ENCODE data around the gene NUDT8.

GRCh38 chr11:67668192-67668551 is 38.4 kb upstream of the NUDT8 start:
- TF ChIP-seq, protein P1, sequence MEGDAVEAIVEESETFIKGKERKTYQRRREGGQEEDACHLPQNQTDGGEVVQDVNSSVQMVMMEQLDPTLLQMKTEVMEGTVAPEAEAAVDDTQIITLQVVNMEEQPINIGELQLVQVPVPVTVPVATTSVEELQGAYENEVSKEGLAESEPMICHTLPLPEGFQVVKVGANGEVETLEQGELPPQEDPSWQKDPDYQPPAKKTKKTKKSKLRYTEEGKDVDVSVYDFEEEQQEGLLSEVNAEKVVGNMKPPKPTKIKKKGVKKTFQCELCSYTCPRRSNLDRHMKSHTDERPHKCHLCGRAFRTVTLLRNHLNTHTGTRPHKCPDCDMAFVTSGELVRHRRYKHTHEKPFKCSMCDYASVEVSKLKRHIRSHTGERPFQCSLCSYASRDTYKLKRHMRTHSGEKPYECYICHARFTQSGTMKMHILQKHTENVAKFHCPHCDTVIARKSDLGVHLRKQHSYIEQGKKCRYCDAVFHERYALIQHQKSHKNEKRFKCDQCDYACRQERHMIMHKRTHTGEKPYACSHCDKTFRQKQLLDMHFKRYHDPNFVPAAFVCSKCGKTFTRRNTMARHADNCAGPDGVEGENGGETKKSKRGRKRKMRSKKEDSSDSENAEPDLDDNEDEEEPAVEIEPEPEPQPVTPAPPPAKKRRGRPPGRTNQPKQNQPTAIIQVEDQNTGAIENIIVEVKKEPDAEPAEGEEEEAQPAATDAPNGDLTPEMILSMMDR (IDR thresholded peaks at IDR 0.05): no peak
- TF ChIP-seq EZH2 (IDR thresholded peaks at IDR 0.05; ENCODE audit: borderline replicate concordance, insufficient read depth, low read depth, low read length, poor library complexity, severe bottlenecking): no peak

All from B cell (primary cell).